ENCODE measurements around the gene IGDCC3.

DNA sequence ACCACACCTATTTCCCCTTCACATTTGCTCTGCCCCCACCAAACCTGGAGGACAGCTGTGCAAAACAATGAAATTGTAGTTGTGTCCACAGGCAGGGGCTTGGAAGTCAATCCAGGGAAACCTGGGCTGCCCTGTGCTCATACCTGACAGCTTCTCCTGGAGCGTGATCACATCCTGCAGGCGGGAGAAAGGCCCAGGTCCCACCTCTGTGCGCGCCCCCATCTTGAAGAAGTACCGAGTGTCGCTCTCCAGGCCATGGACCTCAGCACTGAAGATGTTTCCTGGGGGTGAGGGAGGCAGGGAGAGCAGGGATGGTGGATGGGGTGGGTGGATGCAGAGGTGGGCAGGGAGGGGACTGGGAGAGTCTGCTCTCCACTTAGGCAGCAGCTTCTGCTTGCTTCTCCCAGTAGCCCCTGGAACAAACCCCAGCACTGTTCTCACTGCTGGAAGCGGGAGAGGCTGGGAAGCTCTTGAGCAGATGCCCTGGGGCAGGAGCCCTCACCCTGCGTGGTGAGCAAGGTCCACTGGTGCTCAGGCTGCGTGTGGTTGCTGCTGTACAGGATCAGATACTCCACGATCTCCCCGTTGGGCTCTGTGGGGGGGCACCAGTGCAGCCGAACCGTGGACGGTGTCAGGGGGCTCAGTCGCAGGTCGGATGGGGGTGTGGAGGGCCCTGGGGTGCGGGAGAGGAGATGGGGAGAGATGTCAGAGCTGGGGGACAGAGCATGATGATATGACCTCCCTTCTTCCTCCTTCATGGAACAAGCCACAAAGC, 10.7 kb upstream of the IGDCC3 start:
- TF ChIP-seq, protein P1, sequence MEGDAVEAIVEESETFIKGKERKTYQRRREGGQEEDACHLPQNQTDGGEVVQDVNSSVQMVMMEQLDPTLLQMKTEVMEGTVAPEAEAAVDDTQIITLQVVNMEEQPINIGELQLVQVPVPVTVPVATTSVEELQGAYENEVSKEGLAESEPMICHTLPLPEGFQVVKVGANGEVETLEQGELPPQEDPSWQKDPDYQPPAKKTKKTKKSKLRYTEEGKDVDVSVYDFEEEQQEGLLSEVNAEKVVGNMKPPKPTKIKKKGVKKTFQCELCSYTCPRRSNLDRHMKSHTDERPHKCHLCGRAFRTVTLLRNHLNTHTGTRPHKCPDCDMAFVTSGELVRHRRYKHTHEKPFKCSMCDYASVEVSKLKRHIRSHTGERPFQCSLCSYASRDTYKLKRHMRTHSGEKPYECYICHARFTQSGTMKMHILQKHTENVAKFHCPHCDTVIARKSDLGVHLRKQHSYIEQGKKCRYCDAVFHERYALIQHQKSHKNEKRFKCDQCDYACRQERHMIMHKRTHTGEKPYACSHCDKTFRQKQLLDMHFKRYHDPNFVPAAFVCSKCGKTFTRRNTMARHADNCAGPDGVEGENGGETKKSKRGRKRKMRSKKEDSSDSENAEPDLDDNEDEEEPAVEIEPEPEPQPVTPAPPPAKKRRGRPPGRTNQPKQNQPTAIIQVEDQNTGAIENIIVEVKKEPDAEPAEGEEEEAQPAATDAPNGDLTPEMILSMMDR (IDR thresholded peaks at IDR 0.05), result no peak
- no peak for TF ChIP-seq POLR2A (IDR thresholded peaks at IDR 0.05)

Data from body of pancreas (tissue), 4 donors.